ENCODE data around the gene FANCC.
A peak's percentile ranks its signal among the peaks of the same experiment; 100 is the strongest.

The FANCC gene

GRCh38 chr9:95189251-95190098 lies 128.0 kb downstream of the FANCC start:
- DNase-seq (ENCODE audit: low spot score), result no peak

GRCh38 chr9:95188459-95188858 lies 129.1 kb downstream of the FANCC start:
- no peak for DNase-seq (ENCODE audit: low spot score)

- no peak for DNase-seq (ENCODE audit: low spot score)
Observed at GRCh38 chr9:95185956-95186355, 131.6 kb downstream of the FANCC start.

- no peak for DNase-seq (ENCODE audit: low spot score)
Observed at GRCh38 chr9:95182854-95183563, 134.5 kb downstream of the FANCC start.

- DNase-seq (ENCODE audit: low spot score), result no peak
Observed at GRCh38 chr9:95181835-95182234, 135.7 kb downstream of the FANCC start.

GRCh38 chr9:95181226-95181818 lies 136.2 kb downstream of the FANCC start:
- no peak for DNase-seq (ENCODE audit: low spot score)

GRCh38 chr9:95177617-95178016 lies 139.9 kb downstream of the FANCC start:
- no peak for DNase-seq (ENCODE audit: low spot score)

- no peak for DNase-seq (ENCODE audit: low spot score)
Observed at GRCh38 chr9:95176755-95177319, 140.7 kb downstream of the FANCC start.

GRCh38 chr9:95175523-95175922 lies 142.0 kb downstream of the FANCC start:
- DNase-seq (ENCODE audit: low spot score), result no peak

GRCh38 chr9:95174038-95174437 lies 143.5 kb downstream of the FANCC start:
- no peak for DNase-seq (ENCODE audit: low spot score)

GRCh38 chr9:95171596-95171995 lies 145.9 kb downstream of the FANCC start:
- DNase-seq (ENCODE audit: low spot score), result no peak

GRCh38 chr9:95171001-95171400 lies 146.5 kb downstream of the FANCC start:
- DNase-seq (ENCODE audit: low spot score), result no peak

- peak; percentile 44 for DNase-seq (ENCODE audit: low spot score)
Observed at GRCh38 chr9:95167998-95168397, 149.5 kb downstream of the FANCC start.

- DNase-seq (ENCODE audit: low spot score), result no peak
Observed at GRCh38 chr9:95165004-95165403, 152.5 kb downstream of the FANCC start.

GRCh38 chr9:95157481-95158151 lies 159.9 kb downstream of the FANCC start:
- peak; percentile 28 for DNase-seq (ENCODE audit: low spot score)

GRCh38 chr9:95156074-95156473 lies 161.4 kb downstream of the FANCC start:
- no peak for DNase-seq (ENCODE audit: low spot score)

- DNase-seq (ENCODE audit: low spot score), result no peak
Observed at GRCh38 chr9:95155220-95155619, 162.3 kb downstream of the FANCC start.

- DNase-seq (ENCODE audit: low spot score), result no peak
Observed at GRCh38 chr9:95150903-95151302, 166.6 kb downstream of the FANCC start.

GRCh38 chr9:95148208-95148520 lies 169.3 kb downstream of the FANCC start:
- no peak for DNase-seq (ENCODE audit: low spot score)

- no peak for DNase-seq (ENCODE audit: low spot score)
Observed at GRCh38 chr9:95147452-95148207, 169.9 kb downstream of the FANCC start.

Data from cerebellar cortex (tissue), 1 donor.